ENCODE results near the gene GOLGA6B. TPM values are rescaled to one million over a fixed set of nuclear protein-coding genes. Genes with fewer than 3 reads are reported as not detected.
"Not testable (repeated sequence)": the region's sequence is repeated elsewhere in the genome, so short reads cannot be mapped to it uniquely, and the experiment has no call there.

GOLGA6B gene, protein sequence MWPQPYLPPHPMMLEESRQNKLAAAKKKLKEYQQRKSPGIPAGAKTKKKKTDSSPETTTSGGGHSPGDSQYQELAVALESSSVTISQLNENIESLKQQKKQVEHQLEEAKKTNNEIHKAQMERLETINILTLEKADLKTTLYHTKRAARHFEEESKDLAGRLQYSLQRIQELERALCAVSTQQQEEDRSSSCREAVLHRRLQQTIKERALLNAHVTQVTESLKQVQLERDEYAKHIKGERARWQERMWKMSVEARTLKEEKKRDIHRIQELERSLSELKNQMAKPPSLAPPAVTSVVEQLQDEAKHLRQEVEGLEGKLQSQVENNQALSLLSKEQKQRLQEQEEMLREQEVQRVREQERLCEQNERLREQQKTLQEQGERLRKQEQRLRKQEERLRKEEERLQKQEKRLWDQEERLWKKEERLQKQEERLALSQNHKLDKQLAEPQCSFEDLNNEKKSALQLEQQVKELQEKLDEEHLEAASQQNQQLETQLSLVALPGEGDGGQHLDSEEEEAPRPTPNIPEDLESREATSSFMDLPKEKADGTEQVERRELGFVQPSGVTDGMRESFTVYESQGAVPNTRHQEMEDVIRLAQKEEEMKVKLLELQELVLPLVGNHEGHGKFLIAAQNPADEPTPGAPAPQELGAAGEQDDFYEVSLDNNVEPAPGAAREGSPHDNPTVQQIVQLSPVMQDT
- total RNA-seq (not detected), polyA plus RNA-seq (not detected)

DNA sequence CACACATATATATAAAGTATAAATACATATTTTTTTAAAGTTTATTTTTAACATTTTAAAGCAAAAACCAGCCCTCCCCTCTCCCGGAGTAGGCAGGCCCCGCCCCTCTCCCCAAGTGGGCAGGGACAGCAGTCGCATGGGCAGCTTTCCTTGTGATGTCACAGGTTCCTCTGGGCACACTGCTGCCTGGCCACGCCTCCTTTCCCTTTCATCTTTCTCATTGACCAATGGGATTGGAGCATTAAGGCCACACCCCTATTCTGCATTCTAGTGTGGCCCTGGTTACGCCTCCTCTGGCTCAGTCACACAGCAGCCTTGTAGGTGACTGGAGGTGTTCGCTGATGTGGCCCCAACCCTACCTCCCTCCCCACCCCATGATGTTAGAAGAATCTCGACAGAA lies at the start of gene GOLGA6B:
Gene GOLGA6B (plus strand): TSS at position 301 of the 400 bp plus-strand sequence. CDS start 41 bp downstream, at position 342.
- H3K4me3 ChIP-seq; H3K36me3 ChIP-seq; DNase-seq; H3K27me3 ChIP-seq; intact Hi-C loops (cut with DNase I); H3K9me3 ChIP-seq; H3K4me1 ChIP-seq; H3K27ac ChIP-seq: not testable (repeated sequence)
- no CpG with 5 or more reads among the region's 7 CpGs for WGBS, 2 donors

DNA sequence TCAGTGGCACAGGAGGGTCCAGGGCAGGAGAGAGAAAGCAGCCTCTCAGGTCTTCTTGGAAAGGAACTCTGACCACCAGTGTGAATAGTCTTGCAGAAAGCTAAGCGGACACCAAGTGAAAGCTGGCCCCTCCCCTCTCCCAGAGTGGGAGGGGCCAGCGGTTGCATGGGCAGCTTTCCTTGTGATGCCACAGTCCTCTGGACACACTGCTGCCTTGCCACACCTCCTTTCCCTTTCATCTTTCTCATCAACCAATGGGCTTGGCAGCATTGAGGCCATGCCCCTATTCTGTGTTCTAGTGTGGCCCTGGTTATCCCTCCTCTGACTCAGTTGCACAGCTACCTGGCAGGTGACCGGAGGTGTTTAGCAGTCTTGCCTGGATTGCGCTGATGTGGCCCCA lies 49.7 kb upstream of the GOLGA6B start:
- DNase-seq, result no peak

DNA sequence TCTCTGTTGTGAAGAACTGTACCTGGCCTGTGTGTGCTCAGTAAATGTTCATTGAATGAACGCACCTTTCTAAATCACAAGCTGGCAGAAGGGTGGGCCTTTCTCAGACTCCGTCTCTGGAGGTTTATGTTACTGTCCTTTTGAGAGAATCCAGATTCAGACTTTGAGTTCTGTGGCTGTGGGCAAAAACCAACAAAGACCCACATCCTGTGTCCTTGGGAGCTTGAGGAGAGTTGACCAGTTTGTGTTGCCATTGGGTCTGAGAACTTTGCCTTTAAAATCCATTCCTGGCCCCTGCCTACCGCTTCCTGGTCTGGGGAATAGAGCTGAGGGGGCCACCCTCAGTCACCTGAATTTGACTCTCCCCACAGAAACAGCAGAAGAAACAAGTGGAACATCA lies 46.4 kb upstream of the GOLGA6B start:
- H3K36me3 ChIP-seq; intact Hi-C loops (cut with DNase I); H3K4me3 ChIP-seq; H3K9me3 ChIP-seq; H3K4me1 ChIP-seq; H3K27ac ChIP-seq; DNase-seq; H3K27me3 ChIP-seq: not testable (repeated sequence)
- WGBS, 2 donors, result 87 to 95% methylated on average over 3 of the region's 3 CpGs

More for the DNA sequence above, 49.7 kb upstream of the GOLGA6B start:
- no peaks in the 10 kb centered on the region for H3K36me3 ChIP-seq
- H3K27me3 ChIP-seq, result no peaks in the 10 kb centered on the region
- H3K27ac ChIP-seq, result no peak overlapping the region
- intact Hi-C loops (cut with DNase I), result no loop called here
- 85 to 95% methylated on average over 4 of the region's 4 CpGs for WGBS, 2 donors
- TF ChIP-seq EP300 (IDR thresholded peaks at IDR 0.05) (no peak), POLR2AphosphoS5 (IDR thresholded peaks at IDR 0.05) (no peak), POLR2A (IDR thresholded peaks at IDR 0.05) (no peak)
- TF ChIP-seq, protein P1, sequence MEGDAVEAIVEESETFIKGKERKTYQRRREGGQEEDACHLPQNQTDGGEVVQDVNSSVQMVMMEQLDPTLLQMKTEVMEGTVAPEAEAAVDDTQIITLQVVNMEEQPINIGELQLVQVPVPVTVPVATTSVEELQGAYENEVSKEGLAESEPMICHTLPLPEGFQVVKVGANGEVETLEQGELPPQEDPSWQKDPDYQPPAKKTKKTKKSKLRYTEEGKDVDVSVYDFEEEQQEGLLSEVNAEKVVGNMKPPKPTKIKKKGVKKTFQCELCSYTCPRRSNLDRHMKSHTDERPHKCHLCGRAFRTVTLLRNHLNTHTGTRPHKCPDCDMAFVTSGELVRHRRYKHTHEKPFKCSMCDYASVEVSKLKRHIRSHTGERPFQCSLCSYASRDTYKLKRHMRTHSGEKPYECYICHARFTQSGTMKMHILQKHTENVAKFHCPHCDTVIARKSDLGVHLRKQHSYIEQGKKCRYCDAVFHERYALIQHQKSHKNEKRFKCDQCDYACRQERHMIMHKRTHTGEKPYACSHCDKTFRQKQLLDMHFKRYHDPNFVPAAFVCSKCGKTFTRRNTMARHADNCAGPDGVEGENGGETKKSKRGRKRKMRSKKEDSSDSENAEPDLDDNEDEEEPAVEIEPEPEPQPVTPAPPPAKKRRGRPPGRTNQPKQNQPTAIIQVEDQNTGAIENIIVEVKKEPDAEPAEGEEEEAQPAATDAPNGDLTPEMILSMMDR (IDR thresholded peaks at IDR 0.05), result no peak
- no peaks in the 10 kb centered on the region for H3K4me1 ChIP-seq
- no peak overlapping the region for H3K4me3 ChIP-seq
- no peaks in the 10 kb centered on the region for H3K9me3 ChIP-seq

DNA sequence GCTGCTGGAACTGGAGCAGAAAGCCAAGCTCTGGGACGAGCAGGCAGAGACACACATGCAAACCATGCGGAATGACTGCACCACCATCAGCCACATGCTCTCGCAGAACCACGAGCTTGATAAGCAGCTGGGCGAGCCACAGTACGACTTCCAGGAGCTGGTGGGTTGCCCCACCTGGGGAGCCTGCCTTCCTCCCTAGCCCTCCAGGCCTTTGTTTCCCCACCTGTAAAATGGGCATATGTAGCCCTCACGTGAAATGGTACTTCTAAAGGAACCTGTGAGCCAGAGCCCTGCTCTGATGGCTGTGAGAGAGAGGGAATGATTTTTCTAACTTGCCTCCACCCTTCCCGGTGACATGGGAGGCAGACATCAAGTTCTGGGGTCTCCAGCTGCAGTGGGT lies 44.6 kb upstream of the GOLGA6B start:
- no peak overlapping the region for H3K27ac ChIP-seq
- H3K4me3 ChIP-seq, result no peak overlapping the region
- intact Hi-C loops (cut with DNase I), result no loop called here
- no peaks in the 10 kb centered on the region for H3K36me3 ChIP-seq
- no peaks in the 10 kb centered on the region for H3K27me3 ChIP-seq
- no peak for DNase-seq
- H3K9me3 ChIP-seq, result no peaks in the 10 kb centered on the region
- no peaks in the 10 kb centered on the region for H3K4me1 ChIP-seq
- TF ChIP-seq EP300 (IDR thresholded peaks at IDR 0.05), result no peak
- TF ChIP-seq POLR2AphosphoS5 (IDR thresholded peaks at IDR 0.05), result no peak
- no peak for TF ChIP-seq POLR2A (IDR thresholded peaks at IDR 0.05)
- TF ChIP-seq, protein P1 (IDR thresholded peaks at IDR 0.05), result no peak
- 87 to 91% methylated on average over 8 of the region's 8 CpGs for WGBS, 2 donors

DNA sequence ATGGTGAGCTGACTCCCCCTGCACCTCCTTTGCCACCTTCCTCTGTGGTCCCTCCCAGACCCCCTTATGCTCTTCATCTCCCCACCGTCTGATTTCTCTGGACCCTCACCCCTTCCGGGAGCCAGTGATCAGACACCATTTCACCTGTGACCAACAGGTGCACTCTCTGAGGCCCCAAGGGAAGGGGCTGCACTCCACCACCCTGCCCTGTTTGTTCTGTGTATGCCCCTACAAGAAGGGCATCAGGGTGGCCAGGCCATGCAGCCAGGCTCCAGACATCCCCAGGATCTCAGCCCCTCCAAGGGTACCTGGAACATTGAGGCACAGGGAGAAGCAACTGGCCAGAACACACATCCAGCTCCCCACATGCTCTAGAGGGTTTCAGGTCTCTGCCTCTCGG lies 42.2 kb upstream of the GOLGA6B start:
- intact Hi-C loops (cut with DNase I); H3K27ac ChIP-seq; DNase-seq; H3K4me1 ChIP-seq; H3K9me3 ChIP-seq; H3K27me3 ChIP-seq; H3K4me3 ChIP-seq; H3K36me3 ChIP-seq: not testable (repeated sequence)
- WGBS, 2 donors, result 89 to 95% methylated on average over 3 of the region's 3 CpGs

DNA sequence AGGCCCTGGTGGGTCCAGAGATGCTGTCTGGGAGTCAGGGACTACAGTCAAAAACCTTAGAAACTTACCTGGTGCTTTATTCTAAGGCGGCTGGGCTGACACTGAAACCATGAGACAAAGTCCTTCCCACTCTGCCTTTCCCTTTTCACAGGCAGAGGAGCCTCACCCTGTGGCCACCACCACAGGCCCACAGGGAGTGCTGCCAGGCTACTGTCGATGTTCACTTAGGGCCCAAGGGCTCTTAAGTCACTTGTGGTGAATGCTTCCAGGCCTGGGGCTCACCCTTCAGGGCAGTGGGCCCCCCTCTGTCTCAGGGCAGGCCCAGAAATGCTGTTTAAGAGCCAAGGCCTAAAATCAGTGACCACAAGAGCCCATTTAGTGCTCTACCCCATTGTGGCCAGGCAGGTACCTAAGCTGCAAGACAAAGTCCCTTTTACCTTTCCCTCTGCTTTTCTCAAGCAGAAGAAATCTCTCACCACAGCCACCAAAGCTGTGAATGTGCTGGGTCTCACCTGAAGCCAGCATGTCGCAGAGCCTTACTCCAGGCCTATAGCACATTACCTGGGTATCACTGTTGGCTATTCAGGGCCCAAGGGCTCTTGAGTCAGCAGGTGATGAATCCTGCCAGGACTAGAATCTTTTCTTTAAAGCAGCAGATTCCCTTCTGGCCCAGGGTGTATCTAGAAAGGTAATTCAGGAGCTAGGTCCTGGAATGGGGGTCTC lies 39.5 kb upstream of the GOLGA6B start:
- intact Hi-C loops (cut with DNase I), result no loop called here
- DNase-seq, result no peak
- H3K36me3 ChIP-seq, result no peaks in the 10 kb centered on the region
- no peaks in the 10 kb centered on the region for H3K9me3 ChIP-seq
- no peak overlapping the region for H3K27ac ChIP-seq
- WGBS, 2 donors, result 92% methylated on average over 3 of the region's 3 CpGs
- no peaks in the 10 kb centered on the region for H3K27me3 ChIP-seq
- no peak overlapping the region for H3K4me3 ChIP-seq
- TF ChIP-seq EP300 (IDR thresholded peaks at IDR 0.05) (no peak), POLR2AphosphoS5 (IDR thresholded peaks at IDR 0.05) (no peak), POLR2A (IDR thresholded peaks at IDR 0.05) (no peak)
- TF ChIP-seq, protein P1 (IDR thresholded peaks at IDR 0.05), result no peak
- H3K4me1 ChIP-seq, result no peaks in the 10 kb centered on the region

DNA sequence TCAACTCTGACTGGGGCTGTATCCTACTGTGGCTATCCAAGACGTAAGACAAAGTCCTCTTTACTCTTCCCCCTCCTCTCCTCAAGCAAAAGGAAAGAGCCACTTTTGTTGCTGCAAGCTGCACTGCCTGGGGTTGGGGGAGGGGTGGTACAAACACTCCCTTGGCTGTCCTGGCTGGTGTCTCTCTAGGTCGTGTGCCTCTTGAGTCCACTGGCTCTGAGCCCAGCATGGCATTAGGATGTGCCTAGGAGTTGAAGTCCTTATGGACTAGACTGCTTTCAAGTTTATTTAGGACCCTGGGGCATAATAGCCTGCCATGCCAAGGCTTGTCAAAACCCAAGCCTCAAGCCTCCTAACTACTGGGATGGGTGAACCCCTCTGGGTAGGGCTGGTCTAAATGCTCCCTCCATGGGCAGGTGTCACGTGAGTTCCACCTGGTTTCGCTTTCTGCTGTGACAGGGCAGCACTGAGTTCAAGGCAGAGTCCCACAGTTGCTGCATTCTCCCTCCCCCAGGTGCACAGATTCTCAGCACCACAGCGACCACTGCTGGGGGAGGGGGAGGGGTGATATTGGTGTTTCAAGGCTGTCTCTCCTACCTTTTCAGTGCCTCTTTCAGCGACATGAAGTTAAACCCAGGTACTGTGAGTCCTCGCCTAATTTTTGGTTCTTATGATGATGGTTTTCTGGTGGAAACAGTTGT lies 38.8 kb upstream of the GOLGA6B start:
- 60 to 69% methylated on average over 7 of the region's 7 CpGs for WGBS, 2 donors
- H3K4me1 ChIP-seq; intact Hi-C loops (cut with DNase I); H3K9me3 ChIP-seq; H3K27ac ChIP-seq; H3K27me3 ChIP-seq; H3K4me3 ChIP-seq; DNase-seq; H3K36me3 ChIP-seq: not testable (repeated sequence)

All from sigmoid colon (tissue), 7 donors.